LNCaP clone FGC (cell line): ENCODE results near the gene CTAG1B.
"Not testable (repeated sequence)": the region's sequence is repeated elsewhere in the genome, so short reads cannot be mapped to it uniquely, and the experiment has no call there.

Source experiments
- DNase-seq: peaks from one replicate; pipeline ENCODE4 v3.0.0-alpha.2; 2011; ENCODE audit warnings: low read depth
- H3K4me3 ChIP-seq: 2 replicates; pipeline ENCODE4 v1.5.1; 2011; ENCODE audit warnings: mild to moderate bottlenecking, low read depth, low read length, control low read depth
- CTCF ChIP-seq: IDR thresholded peaks from 2 replicates; pipeline ENCODE4 v1.5.1; 2012; ENCODE audit warnings: mild to moderate bottlenecking; ENCODE audit not compliant: control insufficient read depth, insufficient read depth; ENCODE audit errors: extremely low read depth

Gene CTAG1B

DNA sequence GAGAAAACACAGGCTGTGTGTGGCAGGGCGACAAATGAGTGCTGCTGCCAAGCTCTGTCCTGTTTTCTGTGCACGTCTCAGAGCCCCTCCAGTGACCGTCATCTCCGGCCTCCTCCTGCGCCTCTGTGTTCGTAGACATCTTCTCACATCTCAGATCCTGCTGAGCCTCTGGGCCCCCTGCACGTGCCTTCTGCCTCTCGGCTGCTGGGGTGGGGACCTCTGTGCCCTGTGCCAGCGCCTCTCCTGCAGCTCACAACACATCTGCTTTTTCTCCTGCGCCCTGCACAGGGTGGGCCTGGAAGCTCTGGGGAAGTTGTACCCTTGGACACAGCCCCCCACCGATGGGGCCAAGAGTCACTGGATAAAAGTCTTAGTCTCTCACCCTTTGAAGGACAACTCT lies 36.7 kb upstream of the CTAG1B start:
- H3K4me3 ChIP-seq: no peak overlapping the region
- no peak for DNase-seq
- no peak for TF ChIP-seq CTCF

- no peak for DNase-seq
- no peak for TF ChIP-seq CTCF
- H3K4me3 ChIP-seq: no peak overlapping the region
These were observed 36.3 kb upstream of the CTAG1B start for GRCh38 chrX:154655346-154655745.

- TF ChIP-seq CTCF: no peak
- H3K4me3 ChIP-seq: no peak overlapping the region
- DNase-seq: no peak
These were observed 35.8 kb upstream of the CTAG1B start for GRCh38 chrX:154654925-154655324.

DNA sequence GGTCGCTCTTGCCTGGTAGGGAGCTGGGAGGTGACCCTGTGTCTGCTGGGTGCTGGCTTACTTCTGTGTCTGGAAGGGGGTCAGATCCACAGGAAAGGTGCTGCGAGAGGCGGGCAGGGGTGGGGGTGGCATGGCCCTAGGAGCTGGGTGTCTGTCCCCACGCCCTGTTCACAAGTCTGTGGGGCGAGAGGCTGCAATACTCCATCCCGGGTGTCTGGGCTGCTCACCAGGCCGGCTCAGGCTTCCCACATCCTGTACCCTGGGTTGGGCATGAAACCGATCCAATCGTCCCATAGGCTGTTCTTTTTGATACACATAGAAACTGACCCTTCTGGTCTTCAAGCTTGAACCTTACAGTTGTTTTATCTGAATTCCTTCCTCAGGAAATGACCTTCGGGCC lies 35.3 kb upstream of the CTAG1B start:
- H3K4me3 ChIP-seq: no peak overlapping the region
- TF ChIP-seq CTCF: no peak
- no peak for DNase-seq

- H3K4me3 ChIP-seq, DNase-seq: not testable (repeated sequence)
These were observed 34.3 kb upstream of the CTAG1B start, which contains the start of gene CTAG2 for GRCh38 chrX:154653413-154653812. Gene CTAG2, minus strand, starts transcription at chrX:154653579. Its CDS starts 64 bp downstream, at chrX:154653515.

- no peak overlapping the region for H3K4me3 ChIP-seq
- no peak for TF ChIP-seq CTCF
- no peak for DNase-seq
These were observed 33.9 kb upstream of the CTAG1B start for GRCh38 chrX:154653048-154653401.

- no peak for DNase-seq
- no peak for TF ChIP-seq CTCF
- no peak overlapping the region for H3K4me3 ChIP-seq
These were observed 33.4 kb upstream of the CTAG1B start for GRCh38 chrX:154652311-154653047.
